GM19324 (cell line): ENCODE measurements around the gene SLC25A30.
"Not testable (repeated sequence)": the region's sequence is repeated elsewhere in the genome, so short reads cannot be mapped to it uniquely, and the experiment has no call there.

Source experiments
- ATAC-seq: cut with Tn5 transposase; IDR thresholded peaks from one replicate; pipeline ENCODE4 v1.9.1; 2021; ENCODE audit warnings: mild to moderate bottlenecking, moderate library complexity; ENCODE audit not compliant: unreplicated experiment, low FRiP score

Gene SLC25A30

GRCh38 chr13:45393941-45394570 lies 24.1 kb downstream of the SLC25A30 start:
- no peak for ATAC-seq

- ATAC-seq: no peak
These were observed 25.4 kb downstream of the SLC25A30 start for GRCh38 chr13:45392811-45393210.

- ATAC-seq: no peak
These were observed 26.2 kb downstream of the SLC25A30 start for GRCh38 chr13:45391926-45392325.

DNA sequence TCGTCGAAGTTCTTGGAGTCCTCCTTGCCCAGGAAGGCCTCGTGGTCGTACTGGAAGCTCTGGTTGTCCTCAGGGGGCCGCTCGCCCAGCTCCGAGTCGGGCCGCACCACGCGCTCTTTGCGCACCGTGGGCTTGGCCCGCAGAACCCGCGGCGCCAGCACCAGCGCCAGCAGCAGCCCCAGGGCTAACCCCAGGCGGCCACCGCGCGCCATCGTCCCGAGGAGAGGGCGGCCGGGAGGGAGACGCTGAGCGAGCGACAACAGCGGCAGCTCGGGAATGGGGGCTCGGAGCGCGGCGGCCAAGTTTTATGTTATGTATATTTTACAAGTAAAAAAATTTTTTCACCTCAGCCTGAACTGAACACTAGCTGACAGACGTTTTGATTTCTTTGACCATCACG lies 27.0 kb downstream of the SLC25A30 start:
- ATAC-seq: not testable (repeated sequence)

DNA sequence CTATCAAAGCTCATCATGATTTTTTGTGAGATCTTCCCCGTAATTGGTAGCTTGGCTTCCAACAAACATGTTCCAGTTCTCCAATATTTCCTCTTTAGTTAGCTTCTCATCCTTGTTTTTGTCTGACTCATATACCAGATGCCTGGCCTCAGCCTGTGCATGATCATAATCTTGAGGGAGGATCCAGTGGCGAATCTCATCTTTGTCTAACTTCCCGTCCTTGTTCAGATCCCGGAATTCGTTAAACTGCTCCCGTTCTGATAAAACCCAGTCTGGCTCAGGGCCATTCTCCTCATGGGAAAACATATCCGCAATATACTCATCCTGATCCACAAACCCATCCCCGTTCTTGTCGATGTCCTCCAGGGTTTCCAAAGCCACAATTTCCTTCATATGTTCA lies 27.8 kb downstream of the SLC25A30 start:
- not testable (repeated sequence) for ATAC-seq

GRCh38 chr13:45388664-45389063 lies 29.5 kb downstream of the SLC25A30 start:
- no peak for ATAC-seq

GRCh38 chr13:45386892-45387575 lies 31.1 kb downstream of the SLC25A30 start:
- ATAC-seq: not testable (repeated sequence)

- no peak for ATAC-seq
These were observed 32.1 kb downstream of the SLC25A30 start for GRCh38 chr13:45385907-45386553.

DNA sequence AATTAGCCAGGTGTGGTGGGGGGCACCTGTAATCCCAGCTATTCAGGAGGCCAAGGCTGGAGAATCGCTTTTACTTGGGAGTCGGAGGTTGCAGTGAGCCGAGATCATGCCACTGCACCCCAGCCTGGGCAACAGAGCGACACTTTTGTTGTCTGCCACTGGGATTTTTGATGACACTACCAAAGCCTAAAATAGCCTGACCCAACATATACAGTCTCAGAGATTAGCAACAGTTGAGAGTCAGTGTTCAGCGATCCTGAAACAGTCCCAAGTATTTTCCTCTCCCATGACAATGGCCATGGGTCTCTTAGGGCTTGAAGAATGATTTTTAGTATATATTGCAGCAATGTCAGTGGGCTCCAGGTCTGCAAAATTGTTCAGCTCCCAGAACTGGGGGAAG lies 32.9 kb downstream of the SLC25A30 start:
- ATAC-seq: no peak

DNA sequence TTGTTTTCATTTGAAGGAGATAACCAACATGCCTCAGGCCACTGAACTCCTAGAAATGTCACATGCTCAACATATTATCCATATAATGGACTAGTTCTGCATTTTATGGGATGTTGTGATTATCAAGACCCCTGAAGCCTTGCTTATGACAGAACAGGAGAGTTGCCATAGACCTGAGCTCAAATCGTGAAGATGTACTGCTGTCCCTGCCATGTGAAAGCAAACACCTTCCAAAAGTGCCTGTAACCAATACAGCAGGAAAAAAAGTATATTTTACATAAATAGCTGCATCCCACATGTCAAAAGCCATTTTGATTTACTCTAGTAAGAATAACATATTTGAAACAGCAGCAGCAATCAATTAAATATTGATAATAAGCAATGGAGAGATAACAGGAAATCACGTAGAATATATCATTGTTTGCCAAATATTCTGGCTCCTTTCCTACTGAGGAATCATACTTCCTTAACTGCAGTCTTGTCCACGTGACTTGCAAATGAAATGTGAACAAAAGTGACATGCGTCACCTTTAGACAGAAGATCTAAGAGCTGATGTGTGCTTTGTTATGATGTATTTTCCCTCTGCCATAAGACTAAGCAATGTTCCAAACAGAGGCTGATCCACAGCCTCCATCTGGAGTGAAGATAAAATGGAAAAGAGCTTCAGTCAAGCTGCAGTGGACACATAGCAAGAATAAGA lies 33.5 kb downstream of the SLC25A30 start:
- no peak for ATAC-seq

- not testable (repeated sequence) for ATAC-seq
These were observed 35.4 kb downstream of the SLC25A30 start for GRCh38 chr13:45382739-45383138.

DNA sequence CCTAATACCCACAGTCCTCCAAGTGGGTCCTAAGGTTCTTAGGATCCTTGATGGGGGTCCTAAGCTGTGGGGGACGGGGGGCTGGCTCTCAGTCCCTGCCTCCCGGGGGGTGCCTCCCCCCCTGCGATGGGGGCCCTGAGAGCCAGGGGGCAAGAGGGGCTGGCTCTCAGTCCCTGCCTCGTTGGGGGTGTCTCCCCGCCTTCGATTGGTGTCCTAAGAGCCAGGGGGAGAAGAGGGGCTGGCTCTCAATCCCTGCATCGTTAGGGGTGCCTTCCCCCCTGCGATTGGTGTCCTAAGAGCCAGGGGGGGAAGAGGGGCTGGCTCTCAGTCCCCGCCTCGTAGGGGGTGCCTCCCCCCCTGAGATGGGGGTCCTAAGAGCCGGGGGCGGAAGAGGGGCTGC lies 37.0 kb downstream of the SLC25A30 start:
- ATAC-seq: no peak

GRCh38 chr13:45380708-45381107 lies 37.5 kb downstream of the SLC25A30 start:
- not testable (repeated sequence) for ATAC-seq

- ATAC-seq: not testable (repeated sequence)
These were observed 38.7 kb downstream of the SLC25A30 start for GRCh38 chr13:45379516-45379915.

DNA sequence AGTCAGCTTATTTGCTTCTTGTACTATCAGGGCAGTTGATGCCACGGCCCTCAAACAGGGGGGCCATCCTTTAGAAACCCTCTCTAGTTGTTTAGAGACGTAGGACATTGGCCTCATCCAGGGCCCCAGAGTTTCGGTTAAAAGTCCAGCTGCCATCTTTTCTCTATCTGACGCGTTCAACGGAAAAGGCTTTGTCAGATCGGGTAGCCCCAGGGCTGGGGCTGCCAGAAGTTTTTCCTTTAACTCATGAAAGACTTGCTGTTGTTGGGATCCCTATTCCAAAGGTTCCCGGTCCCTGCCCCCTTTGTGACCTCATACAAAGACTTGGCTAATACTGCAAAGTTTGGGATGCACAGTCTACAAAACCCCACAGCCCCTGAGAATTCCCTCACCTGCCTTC lies 39.4 kb downstream of the SLC25A30 start:
- ATAC-seq: not testable (repeated sequence)

DNA sequence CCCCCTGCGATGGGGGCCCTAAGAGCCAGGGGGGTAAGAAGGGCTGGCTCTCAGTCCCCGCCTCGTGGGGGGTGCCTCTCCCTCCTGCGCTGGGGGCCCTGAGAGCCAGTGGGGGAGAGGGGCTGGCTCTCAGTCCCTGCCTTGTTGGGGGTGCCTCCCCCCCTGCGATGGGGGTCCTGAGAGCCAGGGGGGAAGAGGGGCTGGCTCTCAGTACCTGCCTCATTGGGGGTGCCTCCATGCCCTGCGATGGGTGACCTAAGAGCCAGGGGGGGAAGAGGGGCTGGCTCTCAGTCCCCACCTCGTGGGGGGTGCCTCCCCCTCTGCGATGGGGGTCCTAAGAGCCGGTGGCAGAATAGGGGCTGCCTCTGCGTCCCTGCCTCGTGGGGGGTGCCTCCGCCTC lies 40.9 kb downstream of the SLC25A30 start:
- not testable (repeated sequence) for ATAC-seq

- ATAC-seq: not testable (repeated sequence)
These were observed 41.5 kb downstream of the SLC25A30 start for GRCh38 chr13:45376651-45377050.

- ATAC-seq: no peak
These were observed 43.3 kb downstream of the SLC25A30 start for GRCh38 chr13:45374917-45375316.

DNA sequence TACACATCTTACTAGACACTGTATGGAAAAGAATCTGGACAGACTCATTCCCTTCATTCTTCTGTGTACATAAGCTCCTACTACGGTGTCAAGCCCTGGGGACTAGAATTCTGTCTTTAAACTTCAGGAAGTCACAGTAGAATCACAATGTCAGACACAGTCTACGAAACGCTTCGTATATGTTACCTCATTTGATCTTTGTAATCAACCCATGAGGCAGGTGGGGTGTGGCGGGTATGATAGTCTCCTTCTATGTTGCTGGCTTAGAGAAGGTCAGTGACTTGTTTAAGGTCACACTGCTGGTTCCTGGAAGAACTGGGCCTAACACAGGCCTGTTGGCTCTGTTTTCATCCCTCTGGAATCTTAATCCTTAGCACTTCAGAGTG lies 45.0 kb downstream of the SLC25A30 start:
- ATAC-seq: no peak

DNA sequence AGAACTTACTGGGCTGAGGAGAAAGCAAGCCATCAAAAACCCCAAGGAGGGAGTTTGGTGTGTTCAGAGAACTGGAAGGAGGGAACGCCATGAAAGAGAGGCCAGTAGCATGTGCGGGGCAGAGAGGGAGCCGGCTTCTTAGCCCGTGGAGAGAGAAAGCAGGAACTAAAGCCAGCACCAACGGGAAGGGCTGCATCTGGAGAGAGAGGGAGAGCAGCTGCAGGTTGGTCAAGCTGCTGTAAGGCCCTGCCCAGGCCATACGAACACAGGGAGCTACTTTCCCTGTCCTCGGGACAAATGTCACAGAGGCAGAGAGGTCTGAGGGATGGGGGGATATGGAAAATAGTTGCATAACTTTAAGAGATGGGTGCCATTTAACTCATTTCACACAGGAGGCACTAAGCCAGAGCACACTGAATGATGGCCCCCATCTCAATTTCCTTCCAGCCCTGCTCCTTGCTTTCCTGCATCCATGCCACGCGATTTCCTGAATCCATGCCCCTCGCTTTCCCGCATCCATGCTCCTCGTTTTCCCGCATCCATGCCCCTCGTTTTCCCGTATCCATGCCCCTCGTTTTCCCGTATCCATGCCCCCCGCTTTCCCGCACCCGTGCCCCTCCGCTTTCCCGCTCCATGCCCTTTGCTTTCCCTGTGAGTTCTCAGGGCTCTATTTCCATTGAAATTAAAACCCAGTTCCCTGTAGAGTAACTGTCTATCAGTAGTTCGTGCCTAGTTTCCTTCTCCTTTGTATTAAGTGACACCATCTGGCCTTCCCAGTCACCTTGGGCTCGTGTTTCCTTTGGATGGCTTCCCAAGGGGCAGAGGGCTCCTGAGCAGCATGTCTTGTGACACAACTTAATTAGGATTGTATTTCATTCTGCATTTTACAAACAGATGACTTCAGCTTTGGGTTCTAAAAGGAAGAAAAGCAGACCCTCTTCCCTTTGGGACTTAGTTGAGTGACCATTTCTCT lies 45.7 kb downstream of the SLC25A30 start:
- ATAC-seq: no peak
